H1 (cell line): ENCODE results near the gene TNFRSF6B. TPM values are rescaled to one million over a fixed set of nuclear protein-coding genes. Genes with fewer than 3 reads are reported as not detected.

Experiments
- CTCF ChIA-PET: fragments of 300-600 bp; sonication (Branson Sonifier 250); formaldehyde crosslinking; loops from one replicate; lab custom pipeline; 2021; ENCODE audit not compliant: partially characterized antibody; lab: Charles Lee
- POLR2A ChIA-PET: fragments of 300-600 bp; sonication (Branson Sonifier 250); formaldehyde crosslinking; loops from one replicate; lab custom pipeline; 2021; ENCODE audit warnings: inconsistent platforms; ENCODE audit not compliant: partially characterized antibody; lab: Charles Lee
- DNase-seq, 2 experiments: peaks; one replicate each; pipeline versions ENCODE4 v3.0.0 to v3.0.0-alpha.2; 2010 to 2022; ENCODE audit warnings: low spot score in 2 of 2, low read depth in 1 of 2, mixed read lengths in 1 of 2
- FAIRE-seq: peaks from 2 replicates; lab custom pipeline; 2011; peaks lifted over from hg19 to GRCh38; lab: Jason Lieb, UNC
- H2AFZ ChIP-seq: 2 replicates; pipeline ENCODE4 v1.8.1; 2012; ENCODE audit warnings: low read length, inconsistent platforms
- H2AK5ac ChIP-seq: 2 replicates; pipeline ENCODE4 v1.6.1; 2013; ENCODE audit warnings: low read depth, low read length
- H2BK120ac ChIP-seq: replicated peaks from 2 replicates; pipeline ENCODE3; 2013; ENCODE audit warnings: low read depth, low read length, inconsistent platforms
- H2BK12ac ChIP-seq: 2 replicates; pipeline ENCODE4 v1.6.1; 2013; ENCODE audit warnings: low read depth, low read length
- H2BK15ac ChIP-seq: 2 replicates; pipeline ENCODE4 v1.6.1; 2013; ENCODE audit warnings: low read length
- H2BK20ac ChIP-seq: 2 replicates; pipeline ENCODE4 v1.6.1; 2013; ENCODE audit warnings: low read length
- H2BK5ac ChIP-seq: 2 replicates; pipeline ENCODE4 v1.6.1; 2013; ENCODE audit warnings: low read depth, low read length
- H3K14ac ChIP-seq: 2 replicates; pipeline ENCODE4 v1.6.1; 2013; ENCODE audit warnings: inconsistent platforms; ENCODE audit not compliant: insufficient read length
- H3K18ac ChIP-seq: 2 replicates; pipeline ENCODE4 v1.6.1; 2013; ENCODE audit warnings: low read length; ENCODE audit errors: extremely low read depth
- H3K23ac ChIP-seq: 2 replicates; pipeline ENCODE4 v1.6.1; 2013; ENCODE audit warnings: inconsistent platforms; ENCODE audit not compliant: insufficient read length
- H3K23me2 ChIP-seq: 2 replicates; pipeline ENCODE4 v1.6.1; 2013; ENCODE audit warnings: low read depth, low read length
- H3K27ac ChIP-seq: 2 replicates; pipeline ENCODE4 v1.6.1; 2011; ENCODE audit warnings: low read depth, low read length, inconsistent platforms
- H3K27me3 ChIP-seq, 4 experiments: replicated peaks in 1 of 4; 1 replicate in 1 of 4; 2 replicates in 3 of 4; pipeline versions ENCODE4 v1.6.1 to v1.8.1; 2011 to 2013; ENCODE audit warnings: low read length in 3 of 4, mild to moderate bottlenecking in 3 of 4, inconsistent platforms in 2 of 4, mixed read lengths in 2 of 4, moderate library complexity in 1 of 4; ENCODE audit not compliant: control insufficient read depth in 3 of 4, insufficient read depth in 3 of 4; ENCODE audit errors: extremely low read depth in 1 of 4
- H3K36me3 ChIP-seq, 4 experiments: 2 replicates each; pipeline versions ENCODE4 v1.6.1 to v1.8.1; 2011 to 2013; ENCODE audit warnings: mild to moderate bottlenecking in 4 of 4, low read length in 3 of 4, moderate library complexity in 2 of 4, control low read depth in 1 of 4, inconsistent platforms in 1 of 4; ENCODE audit not compliant: insufficient read depth in 4 of 4, control insufficient read depth in 2 of 4
- H3K4ac ChIP-seq: replicated peaks from 2 replicates; pipeline ENCODE3; 2013; ENCODE audit warnings: low read length, low read depth, mixed read lengths, inconsistent platforms; ENCODE audit not compliant: insufficient read length
- H3K4me1 ChIP-seq, 4 experiments: replicated peaks in 1 of 4; 1 replicate in 1 of 4; 2 replicates in 3 of 4; pipeline versions ENCODE4 v1.6.1 to v1.8.1; 2011 to 2013; ENCODE audit warnings: low read length in 3 of 4, inconsistent platforms in 2 of 4, mixed read lengths in 1 of 4; ENCODE audit not compliant: insufficient read depth in 4 of 4, control insufficient read depth in 3 of 4
- H3K4me2 ChIP-seq, 2 experiments: 2 replicates each; pipeline versions ENCODE4 v1.6.1 to v1.8.1; 2011 to 2013; ENCODE audit warnings: low read depth in 2 of 2, low read length in 2 of 2, control low read depth in 1 of 2, inconsistent platforms in 1 of 2, mild to moderate bottlenecking in 1 of 2; ENCODE audit not compliant: insufficient read depth in 1 of 2
- H3K4me3 ChIP-seq, 4 experiments: fragments of 200-600, 300-600 bp in 1 of 4; sonication (generic), shearing (Covaris generic), sonication (Bioruptor Twin) in 1 of 4; 2 replicates each; pipeline versions ENCODE4 v1.5.1 to v1.8.1; 2011 to 2016; ENCODE audit warnings: low read length in 4 of 4, low read depth in 3 of 4, control low read depth in 2 of 4, inconsistent platforms in 2 of 4, mild to moderate bottlenecking in 2 of 4, mixed read lengths in 1 of 4, moderate library complexity in 1 of 4; ENCODE audit not compliant: insufficient read depth in 2 of 4; ENCODE audit errors: extremely low read depth in 1 of 4
- H3K56ac ChIP-seq: replicated peaks from 2 replicates; pipeline ENCODE3; 2013; ENCODE audit warnings: low read depth, mild to moderate bottlenecking, mixed read lengths, low read length, inconsistent platforms; ENCODE audit not compliant: insufficient read length
- H3K79me1 ChIP-seq: 2 replicates; pipeline ENCODE4 v1.6.1; 2013; ENCODE audit warnings: low read depth, low read length, control low read depth
- H3K79me2 ChIP-seq, 2 experiments: 2 replicates each; pipeline versions ENCODE4 v1.6.1 to v1.8.1; 2012 to 2013; ENCODE audit warnings: low read length in 2 of 2, mild to moderate bottlenecking in 2 of 2, inconsistent platforms in 1 of 2; ENCODE audit not compliant: insufficient read depth in 2 of 2, control insufficient read depth in 1 of 2
- H3K9ac ChIP-seq, 4 experiments: replicated peaks in 1 of 4; 1 replicate in 1 of 4; 2 replicates in 3 of 4; pipeline versions ENCODE4 v1.6.1 to v1.8.1; 2011 to 2013; ENCODE audit warnings: low read depth in 3 of 4, low read length in 3 of 4, control low read depth in 2 of 4, mild to moderate bottlenecking in 2 of 4, moderate library complexity in 2 of 4, inconsistent platforms in 1 of 4; ENCODE audit errors: extremely low read depth in 1 of 4
- H3K9me3 ChIP-seq, 2 experiments: 2 replicates each; pipeline versions ENCODE4 v1.6.1 to v1.8.1; 2012 to 2013; ENCODE audit warnings: mild to moderate bottlenecking in 2 of 2, moderate library complexity in 2 of 2, control low read depth in 1 of 2, inconsistent platforms in 1 of 2, low read depth in 1 of 2, low read length in 1 of 2, mixed read lengths in 1 of 2; ENCODE audit not compliant: insufficient read depth in 2 of 2
- H4K20me1 ChIP-seq, 2 experiments: replicated peaks in 1 of 2; 2 replicates each; pipeline versions ENCODE3 to v1.8.1; 2011 to 2013; ENCODE audit warnings: inconsistent platforms in 2 of 2, low read length in 2 of 2, mild to moderate bottlenecking in 1 of 2; ENCODE audit not compliant: insufficient read depth in 2 of 2, control insufficient read depth in 1 of 2
- H4K5ac ChIP-seq: 2 replicates; pipeline ENCODE4 v1.6.1; 2013; ENCODE audit warnings: low read length, low read depth, mixed read lengths, inconsistent platforms; ENCODE audit not compliant: insufficient read length
- H4K8ac ChIP-seq: 2 replicates; pipeline ENCODE4 v1.8.0; 2013; ENCODE audit warnings: mild to moderate bottlenecking, moderate library complexity, low read length, inconsistent platforms; ENCODE audit not compliant: insufficient read depth; ENCODE audit errors: extremely low read depth
- H4K91ac ChIP-seq: replicated peaks from 2 replicates; pipeline ENCODE3; 2013; ENCODE audit warnings: low read length, mixed read lengths, inconsistent platforms; ENCODE audit not compliant: insufficient read length
- BACH1 ChIP-seq: IDR thresholded peaks from 2 replicates; pipeline ENCODE4 v1.6.1; 2012; ENCODE audit warnings: low read length, improper control_type of control experiment
- BRCA1 ChIP-seq: IDR thresholded peaks from 2 replicates; pipeline ENCODE4 v1.6.1; 2012; ENCODE audit warnings: low read depth, low read length, improper control_type of control experiment
- EZH2 ChIP-seq: fragments of 200-600 bp; sonication (generic); IDR thresholded peaks from 2 replicates; pipeline ENCODE4 v1.7.1; 2012; ENCODE audit warnings: low read depth, mild to moderate bottlenecking, moderate library complexity, low read length, inconsistent platforms; ENCODE audit not compliant: severe bottlenecking
- HDAC2 ChIP-seq, 2 experiments: fragments of 300-600 bp in 1 of 2; sonication (generic) in 1 of 2; IDR thresholded peaks; 2 replicates each; pipeline ENCODE4 v1.6.1; 2011 to 2012; ENCODE audit warnings: low read depth in 2 of 2, low read length in 2 of 2, mild to moderate bottlenecking in 2 of 2, moderate library complexity in 2 of 2, borderline replicate concordance in 1 of 2, inconsistent platforms in 1 of 2
- JUND ChIP-seq: IDR thresholded peaks from 2 replicates; pipeline ENCODE4 v1.6.1; 2011; ENCODE audit warnings: mild to moderate bottlenecking, improper control_type of control experiment, low read length
- KDM5A ChIP-seq: fragments of 200-600 bp; IDR thresholded peaks from 2 replicates; pipeline ENCODE4 v1.7.1; 2012; ENCODE audit warnings: mild to moderate bottlenecking, low read length, inconsistent platforms, mixed read lengths
- NRF1 ChIP-seq: IDR thresholded peaks from 2 replicates; pipeline ENCODE4 v1.6.1; 2011; ENCODE audit warnings: mild to moderate bottlenecking, low read depth, low read length, improper control_type of control experiment
- PHF8 ChIP-seq: fragments of 200-600 bp; sonication (generic); conservative IDR thresholded peaks from 2 replicates; pipeline ENCODE4 v1.7.1; 2012; ENCODE audit warnings: low read depth, mild to moderate bottlenecking, inconsistent platforms, low read length, moderate library complexity
- RAD21 ChIP-seq, 2 experiments: IDR thresholded peaks in 1 of 2; conservative IDR thresholded peaks in 1 of 2; 2 replicates each; pipeline ENCODE4 v1.6.1; 2011; ENCODE audit warnings: low read depth in 2 of 2, low read length in 2 of 2, improper control_type of control experiment in 1 of 2, inconsistent platforms in 1 of 2, mild to moderate bottlenecking in 1 of 2, moderate library complexity in 1 of 2
- RBBP5 ChIP-seq: IDR thresholded peaks from 2 replicates; pipeline ENCODE4 v1.7.1; 2012; ENCODE audit warnings: low read depth, mild to moderate bottlenecking, inconsistent platforms, low read length, moderate library complexity, borderline replicate concordance
- RXRA ChIP-seq: IDR thresholded peaks from 2 replicates; pipeline ENCODE4 v1.6.1; 2011; ENCODE audit warnings: low read depth, mild to moderate bottlenecking, low read length, moderate library complexity; ENCODE audit not compliant: insufficient read depth
- SP2 ChIP-seq: IDR thresholded peaks from 2 replicates; pipeline ENCODE4 v1.6.1; 2012; ENCODE audit warnings: mild to moderate bottlenecking, low read length, inconsistent platforms
- TAF1 ChIP-seq: IDR thresholded peaks from 2 replicates; pipeline ENCODE4 v1.6.1; 2011; ENCODE audit warnings: mild to moderate bottlenecking, low read depth, low read length
- TCF12 ChIP-seq: IDR thresholded peaks from 2 replicates; pipeline ENCODE4 v1.6.1; 2011; ENCODE audit warnings: low read depth, mild to moderate bottlenecking, low read length
- TEAD4 ChIP-seq: IDR thresholded peaks from 2 replicates; pipeline ENCODE4 v1.6.1; 2012; ENCODE audit warnings: low read depth, low read length, inconsistent platforms, mixed read lengths
- WGBS, 2 experiments: shearing (Covaris generic) in 1 of 2; methylation state at CpG; one replicate each; pipeline versions ENCODE4 v1.1.6 to v1.1.7; 2013 to 2015; ENCODE audit warnings: low lambda C conversion rate in 2 of 2, mixed read lengths in 2 of 2, inconsistent platforms in 1 of 2, low coverage in 1 of 2, missing lambda C conversion rate in 1 of 2; ENCODE audit not compliant: insufficient replicate concordance in 2 of 2, insufficient coverage in 1 of 2, insufficient read length in 1 of 2; ENCODE audit errors: extremely low coverage in 1 of 2, missing lambda C conversion rate in 1 of 2; 5-methylcytosine and 5-hydroxymethylcytosine counted together
- polyA plus RNA-seq, 7 experiments: library from polyadenylated mRNA; depleted of rRNA in 3 of 7; stranded (reverse) in 5 of 7; unstranded in 2 of 7; fragments of >200 nt in 5 of 7; fragments of 200-250 nt in 2 of 7; gene quantifications; 1 replicate in 5 of 7; 2 replicates in 1 of 7; 4 replicates in 1 of 7; pipeline versions ENCODE4 v1.2.1 to v1.2.3, GENCODE V29; 2011 to 2013; ENCODE audit warnings: missing spikeins in 2 of 7, mixed read lengths in 2 of 7
- total RNA-seq: library from RNA; stranded (reverse); fragmentation: NEBNext Ultra II Directional; extraction: Animal tissue kit (Norgen Biotek cat#: 25700); gene quantifications from 2 replicates; pipeline ENCODE4 v1.2.1, GENCODE V29; 2021

The TNFRSF6B gene
- total and polyA plus RNA-seq, 2 of the 8 experiments (the other 6 are each of a cell fraction or from before 2014, with no cell fraction given): 3.1 TPM; not detected in 1

DNA sequence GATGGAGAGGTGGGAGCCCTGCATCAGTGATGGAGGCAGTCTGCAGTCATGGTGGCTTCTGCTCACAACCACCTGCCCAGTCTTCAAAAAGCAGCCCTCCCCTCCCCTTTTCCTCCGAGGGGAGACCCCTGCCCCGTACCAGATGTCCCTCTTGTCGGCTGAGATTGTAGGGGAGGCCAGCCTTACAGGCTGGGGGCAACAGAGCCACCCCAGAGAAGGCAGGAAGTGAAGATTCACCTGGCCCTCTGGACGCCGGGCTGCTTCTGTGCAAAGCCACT is 4.5 kb downstream of the TNFRSF6B start:
- H3K4me1 ChIP-seq: peaks cover 0 to 12% (median 6%) of the 10 kb centered on the region in 4 experiments; a peak in 4 of 7 replicates
- H3K4me3 ChIP-seq: no peak overlapping the region
- H3K27me3 ChIP-seq: no peaks in the 10 kb centered on the region
- no peak overlapping the region for H3K4ac ChIP-seq
- 0 out of 2 replicates have a peak, but pooled peaks cover 3% of the 10 kb centered on the region for H3K79me1 ChIP-seq
- H4K20me1 ChIP-seq: peaks cover 2 to 15% of the 10 kb centered on the region in 2 experiments
- no peak overlapping the region for H3K14ac ChIP-seq
- no peak for DNase-seq
- no peaks in the 10 kb centered on the region for H3K9me3 ChIP-seq
- POLR2A ChIA-PET: interaction anchor here (1.3 to 4.1 kb wide), 5 partner anchors 10 to 43 kb away, joined by 3 to 18 read pairs (median 15); partner anchors contain the start of genes RTEL1 and SLC2A4RG
- H2BK20ac ChIP-seq: no peak overlapping the region
- no peak overlapping the region for H3K18ac ChIP-seq
- no peak overlapping the region for H2BK5ac ChIP-seq
- no peak overlapping the region for H3K9ac ChIP-seq
- no peak overlapping the region for H3K27ac ChIP-seq
- H2AFZ ChIP-seq: no peak overlapping the region
- no peak for FAIRE-seq
- no peak overlapping the region for H2AK5ac ChIP-seq
- H4K8ac ChIP-seq: no peak overlapping the region
- H3K4me2 ChIP-seq: no peak overlapping the region
- peaks cover 3 to 16% (median 8%) of the 10 kb centered on the region in 4 experiments; a peak in 5 of 8 replicates for H3K36me3 ChIP-seq
- no peak overlapping the region for H2BK15ac ChIP-seq
- H4K91ac ChIP-seq: no peak overlapping the region
- H3K23ac ChIP-seq: no peak overlapping the region
- no peak overlapping the region for H3K56ac ChIP-seq
- H3K79me2 ChIP-seq: 0 out of 4 replicates have a peak, but pooled peaks cover 0 to under 1% of the 10 kb centered on the region in 2 experiments
- no peak overlapping the region for H2BK120ac ChIP-seq
- WGBS, 2 experiments: 78% methylated on average over 4 of the region's 5 CpGs; no CpG with 5 or more reads in 1 of the 2 experiments
- no peak overlapping the region for H2BK12ac ChIP-seq
- H4K5ac ChIP-seq: no peak overlapping the region
- peaks cover 5% of the 10 kb centered on the region; the same call in 1 of the 2 replicates for H3K23me2 ChIP-seq
- CTCF ChIA-PET: no interaction called here
- TF ChIP-seq SP2 (no peak), BACH1 (no peak), TEAD4 (no peak), PHF8 (no peak), HDAC2 (IDR thresholded peaks at IDR 0.05; ENCODE audit: borderline replicate concordance in 1 of 2, low read depth in 2 of 2, low read length in 2 of 2) (no peak), JUND (no peak), BRCA1 (no peak), RXRA (no peak), KDM5A (no peak), RBBP5 (no peak), TCF12 (no peak), NRF1 (no peak), RAD21 (IDR thresholded peaks at IDR 0.05 in 1 of 2, conservative IDR thresholded peaks at IDR 0.05 in 1 of 2; ENCODE audit: low read depth in 2 of 2, low read length in 2 of 2) (no peak), EZH2 (no peak), TAF1 (no peak)
